ENCODE data around the gene HEATR5B.

- TF ChIP-seq POLR2A (IDR thresholded peaks at IDR 0.05; ENCODE audit: extremely low read depth, insufficient read length) (no peak), CTCF (IDR thresholded peaks at IDR 0.05; ENCODE audit: low read depth, low read length) (no peak), MAX (IDR thresholded peaks at IDR 0.05; ENCODE audit: low read depth, low read length) (no peak), MYC (IDR thresholded peaks at IDR 0.05; ENCODE audit: low read depth, low read length) (no peak)
Observed at GRCh38 chr2:36960773-36961172, 123.4 kb downstream of the HEATR5B start.
